PC-9 (cell line): Measurements from ENCODE around the gene RAET1G. TPM values are rescaled to one million over a fixed set of nuclear protein-coding genes. Genes with fewer than 3 reads are reported as not detected.

ENCODE experiments used
- BruUV-seq: library from RNA; stranded (reverse); fragments of 400-500 nt; replicated peaks from 2 replicates; lab custom pipeline; 2021; lab: Mats Ljungman, UMichigan
- CTCF ChIA-PET: fragments of 300-600 bp; sonication (Branson Sonifier 250); formaldehyde crosslinking; loops from one replicate; lab custom pipeline; 2022; ENCODE audit warnings: antibody characterized with exemption; lab: Charles Lee
- POLR2A ChIA-PET: fragments of 300-600 bp; sonication (Branson Sonifier 250); formaldehyde crosslinking; loops from one replicate; lab custom pipeline; 2022; ENCODE audit warnings: antibody characterized with exemption; ENCODE audit not compliant: unreplicated experiment; lab: Charles Lee
- DNase-seq, 2 experiments: peaks; one replicate each; pipeline versions ENCODE4 v3.0.0 to v3.0.0-alpha.2; 2015 to 2022; ENCODE audit warnings: mixed read lengths in 1 of 2
- H2AFZ ChIP-seq: fragments of 200-600 bp; sonication (generic); 2 replicates; pipeline ENCODE4 v1.8.1; 2017; ENCODE audit warnings: antibody characterized with exemption
- H3F3A ChIP-seq: fragments of 200-600 bp; sonication (generic); 2 replicates; pipeline ENCODE4 v1.8.1; 2017; ENCODE audit warnings: antibody characterized with exemption, mild to moderate bottlenecking, low read depth; ENCODE audit not compliant: insufficient read depth
- H3K27ac ChIP-seq: fragments of 200-600 bp; sonication (generic); 2 replicates; pipeline ENCODE4 v1.6.1; 2016; ENCODE audit warnings: mixed run types
- H3K27me3 ChIP-seq: fragments of 200-600 bp; sonication (generic); 2 replicates; pipeline ENCODE4 v1.6.1; 2016; ENCODE audit warnings: low read depth, mixed run types; ENCODE audit not compliant: insufficient read depth
- H3K36me3 ChIP-seq: fragments of 200-600 bp; sonication (generic); 2 replicates; pipeline ENCODE4 v1.6.1; 2016; ENCODE audit warnings: low read depth, mixed run types
- H3K4me1 ChIP-seq: fragments of 200-600 bp; sonication (generic); replicated peaks from 2 replicates; pipeline ENCODE4 v1.6.1; 2016; ENCODE audit warnings: mixed run types; ENCODE audit not compliant: insufficient read depth
- H3K4me2 ChIP-seq: fragments of 200-600 bp; sonication (generic); 2 replicates; pipeline ENCODE4 v1.6.1; 2017; ENCODE audit warnings: mixed run types
- H3K4me3 ChIP-seq: fragments of 200-600 bp; sonication (generic); 2 replicates; pipeline ENCODE4 v1.6.1; 2016; ENCODE audit warnings: mixed run types
- H3K79me2 ChIP-seq: fragments of 200-600 bp; sonication (generic); 2 replicates; pipeline ENCODE4 v1.6.1; 2017; ENCODE audit warnings: low read depth, mixed run types
- H3K9me2 ChIP-seq: fragments of 200-600 bp; sonication (generic); 2 replicates; pipeline ENCODE4 v1.8.1; 2017; ENCODE audit warnings: mild to moderate bottlenecking; ENCODE audit not compliant: insufficient read depth
- H3K9me3 ChIP-seq: fragments of 200-600 bp; sonication (generic); 2 replicates; pipeline ENCODE4 v1.8.1; 2016; ENCODE audit warnings: low read depth; ENCODE audit not compliant: insufficient read depth
- H4K20me1 ChIP-seq: fragments of 200-600 bp; sonication (generic); 2 replicates; pipeline ENCODE4 v1.8.1; 2017; ENCODE audit not compliant: insufficient read depth
- EZH2 ChIP-seq: fragments of 200-600 bp; sonication (generic); IDR thresholded peaks from 2 replicates; pipeline ENCODE4 v1.8.0; 2017; ENCODE audit warnings: antibody characterized with exemption, low read depth
- intact Hi-C: fragments of 100-400 bp; cut with micrococcal nuclease; formaldehyde crosslinking; loops from one replicate; pipeline ENCODE4 v1.10.0; 2022; ENCODE audit not compliant: unreplicated experiment
- total RNA-seq: library from RNA; stranded (reverse); gene quantifications from 2 replicates; pipeline ENCODE4 v1.2.3, GENCODE V29; 2021
- TF ChIP-seq, protein P1 (sequence below): fragments of 200-600 bp; sonication (generic); conservative IDR thresholded peaks from 2 replicates; pipeline ENCODE4 v1.6.1; 2017; ENCODE audit warnings: mixed run types, antibody characterized with exemption, mild to moderate bottlenecking, moderate library complexity

The RAET1G gene
- total RNA-seq, 1 experiment from 2014 or later = not detected

GRCh38 chr6:149888659-149889058 is 34.3 kb downstream of the RAET1G start:
- H3F3A ChIP-seq = peaks cover 19% of the 10 kb centered on the region
- H3K9me3 ChIP-seq = no peaks in the 10 kb centered on the region
- H3K27me3 ChIP-seq = no peaks in the 10 kb centered on the region
- ChIA-PET POLR2A (no interaction called here), CTCF (no interaction called here)
- H3K4me2 ChIP-seq = 0 out of 2 replicates have a peak overlapping the region, but pooled peaks have one; percentile 10
- H4K20me1 ChIP-seq = no peaks in the 10 kb centered on the region
- H3K4me3 ChIP-seq = no peak overlapping the region
- H3K27ac ChIP-seq = peak overlapping the region; percentile 84
- H2AFZ ChIP-seq = no peak overlapping the region
- TF ChIP-seq, protein P1, sequence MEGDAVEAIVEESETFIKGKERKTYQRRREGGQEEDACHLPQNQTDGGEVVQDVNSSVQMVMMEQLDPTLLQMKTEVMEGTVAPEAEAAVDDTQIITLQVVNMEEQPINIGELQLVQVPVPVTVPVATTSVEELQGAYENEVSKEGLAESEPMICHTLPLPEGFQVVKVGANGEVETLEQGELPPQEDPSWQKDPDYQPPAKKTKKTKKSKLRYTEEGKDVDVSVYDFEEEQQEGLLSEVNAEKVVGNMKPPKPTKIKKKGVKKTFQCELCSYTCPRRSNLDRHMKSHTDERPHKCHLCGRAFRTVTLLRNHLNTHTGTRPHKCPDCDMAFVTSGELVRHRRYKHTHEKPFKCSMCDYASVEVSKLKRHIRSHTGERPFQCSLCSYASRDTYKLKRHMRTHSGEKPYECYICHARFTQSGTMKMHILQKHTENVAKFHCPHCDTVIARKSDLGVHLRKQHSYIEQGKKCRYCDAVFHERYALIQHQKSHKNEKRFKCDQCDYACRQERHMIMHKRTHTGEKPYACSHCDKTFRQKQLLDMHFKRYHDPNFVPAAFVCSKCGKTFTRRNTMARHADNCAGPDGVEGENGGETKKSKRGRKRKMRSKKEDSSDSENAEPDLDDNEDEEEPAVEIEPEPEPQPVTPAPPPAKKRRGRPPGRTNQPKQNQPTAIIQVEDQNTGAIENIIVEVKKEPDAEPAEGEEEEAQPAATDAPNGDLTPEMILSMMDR = no peak
- TF ChIP-seq EZH2 = no peak
- peak in 1 of 2 experiments; percentile 67 for DNase-seq
- no TSS peak for BruUV-seq
- intact Hi-C loops = no loop called here
- H3K79me2 ChIP-seq = no peaks in the 10 kb centered on the region
- no peaks in the 10 kb centered on the region for H3K36me3 ChIP-seq
- H3K9me2 ChIP-seq = no peaks in the 10 kb centered on the region
- peaks cover 36% of the 10 kb centered on the region for H3K4me1 ChIP-seq

GRCh38 chr6:149888093-149888492 is 34.8 kb downstream of the RAET1G start:
- no TSS peak for BruUV-seq
- Histone ChIP-seq H3K4me1 (peaks cover 36% of the 10 kb centered on the region), H3F3A (peaks cover 19% of the 10 kb centered on the region), H3K79me2 (no peaks in the 10 kb centered on the region), H3K9me2 (no peaks in the 10 kb centered on the region), H3K9me3 (no peaks in the 10 kb centered on the region), H2AFZ (no peak overlapping the region), H3K4me2 (0 out of 2 replicates have a peak overlapping the region, but pooled peaks have one; percentile 5), H3K27me3 (no peaks in the 10 kb centered on the region), H3K36me3 (no peaks in the 10 kb centered on the region), H3K4me3 (no peak overlapping the region), H4K20me1 (no peaks in the 10 kb centered on the region), H3K27ac (peak overlapping the region; percentile 84)
- intact Hi-C loops = no loop called here
- TF ChIP-seq EZH2 = no peak
- TF ChIP-seq, protein P1 = no peak
- DNase-seq = peak in 1 of 2 experiments; percentile 31
- POLR2A ChIA-PET = no interaction called here
- CTCF ChIA-PET = no interaction called here

DNA sequence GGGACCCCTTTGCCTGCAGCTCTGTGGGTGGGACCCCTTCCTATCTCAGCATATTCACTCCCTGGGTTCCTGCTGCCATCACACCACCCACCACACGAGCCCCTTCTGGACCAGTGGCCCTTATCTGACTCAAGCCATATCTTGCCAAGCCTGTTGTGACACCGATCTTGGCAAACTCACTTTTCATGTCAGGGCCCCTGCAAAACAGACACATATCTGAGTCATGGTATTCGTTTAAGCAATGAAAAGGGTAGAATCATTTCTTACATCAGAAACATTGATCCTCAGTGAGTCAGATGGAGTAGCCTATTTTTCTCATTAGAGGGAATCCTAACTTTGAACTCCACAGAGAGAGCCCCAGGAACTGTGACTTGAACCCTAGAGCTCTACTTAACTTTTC is 35.6 kb downstream of the RAET1G start:
- Histone ChIP-seq H3K27me3 (no peaks in the 10 kb centered on the region), H3K4me1 (peaks cover 36% of the 10 kb centered on the region), H3K79me2 (no peaks in the 10 kb centered on the region), H3F3A (peaks cover 19% of the 10 kb centered on the region), H3K4me2 (peak overlapping the region; percentile 32), H2AFZ (no peak overlapping the region), H3K4me3 (no peak overlapping the region), H3K36me3 (no peaks in the 10 kb centered on the region), H3K9me2 (no peaks in the 10 kb centered on the region), H4K20me1 (no peaks in the 10 kb centered on the region), H3K9me3 (no peaks in the 10 kb centered on the region), H3K27ac (peak overlapping the region; percentile 84)
- intact Hi-C loops = no loop called here
- POLR2A ChIA-PET = no interaction called here
- DNase-seq = peak in 1 of 2 experiments; percentile 91
- TF ChIP-seq, protein P1 = no peak
- TF ChIP-seq EZH2 = no peak
- BruUV-seq = no TSS peak
- CTCF ChIA-PET = no interaction called here
